Adrenal gland (tissue), 12 donors: ENCODE results near the gene RAP1GAP2. TPM values are rescaled to one million over a fixed set of nuclear protein-coding genes. Genes with fewer than 3 reads are reported as not detected.
"Not testable (repeated sequence)": the region's sequence is repeated elsewhere in the genome, so short reads cannot be mapped to it uniquely, and the experiment has no call there.

ENCODE experiments used
- DNase-seq, 7 donors: peaks; one replicate each; pipeline ENCODE4 v3.0.0-alpha.2; 2019 to 2020
- H3K27ac ChIP-seq, 5 donors: fragments of 200-600 bp; sonication (generic) in 4 of 5; 1 replicate in 3 of 5; 2 replicates in 2 of 5; pipeline versions ENCODE4 v1.5.1 to v1.8.0; 2016 to 2020; ENCODE audit warnings: mild to moderate bottlenecking in 1 of 5
- H3K27me3 ChIP-seq: fragments of 200-600 bp; 2 replicates; pipeline ENCODE4 v1.8.0; 2021
- H3K36me3 ChIP-seq, 2 donors: fragments of 200-600 bp; replicated peaks in 1 of 2; 1 replicate in 1 of 2; 2 replicates in 1 of 2; pipeline versions ENCODE4 v1.5.1 to v1.8.0; 2018 to 2022
- H3K4me1 ChIP-seq, 2 donors: fragments of 200-600 bp; replicated peaks in 1 of 2; 1 replicate in 1 of 2; 2 replicates in 1 of 2; pipeline versions ENCODE4 v1.5.1 to v1.8.0; 2018 to 2021
- H3K4me3 ChIP-seq, 4 donors: fragments of 200-600 bp; sonication (generic) in 3 of 4; one replicate each; pipeline ENCODE4 v1.5.1; 2016 to 2018
- H3K9me3 ChIP-seq, 3 donors: fragments of 200-600 bp; sonication (generic) in 1 of 3; replicated peaks in 1 of 3; 1 replicate in 2 of 3; 2 replicates in 1 of 3; pipeline versions ENCODE4 v1.5.1 to v1.8.0; 2016 to 2021
- CTCF ChIP-seq, 6 experiments: fragments of 450-650 bp in 4 of 6; fragments of 200-600 bp in 2 of 6; sonication (generic) in 1 of 6; IDR thresholded peaks; 1 replicate in 5 of 6; 2 replicates in 1 of 6; pipeline versions ENCODE4 v1.5.1 to v1.8.0; 2016 to 2021; ENCODE audit warnings: antibody characterized with exemption in 6 of 6, mild to moderate bottlenecking in 2 of 6, moderate library complexity in 1 of 6
- POLR2A ChIP-seq, 2 donors: fragments of 450-650 bp; IDR thresholded peaks; one replicate each; pipeline ENCODE4 v1.6.1; 2017; ENCODE audit warnings: antibody characterized with exemption in 2 of 2, mild to moderate bottlenecking in 2 of 2, moderate library complexity in 1 of 2
- WGBS, 4 donors: extraction: QIAGEN DNeasy Blood & Tissue Kit in 2 of 4; methylation state at CpG; one replicate each; pipeline versions ENCODE4 v1.1.5 to v1.1.7; 2013 to 2017; 5-methylcytosine and 5-hydroxymethylcytosine counted together
- intact Hi-C, 2 donors: fragments of 100-400 bp; cut with DNase I; formaldehyde crosslinking; loops; one replicate each; pipeline versions ENCODE4 v1.14.1 to v1.15.0; 2022 to 2023
- polyA plus RNA-seq, 3 donors: library from polyadenylated mRNA; stranded (reverse); fragments of 200-250 nt in 2 of 3; fragments of 350-450 nt in 1 of 3; fragmentation: Illumina TruSeq in 1 of 3; extraction: RNeasy Lipid Tissue Mini Kit (QIAGEN cat#74804) in 1 of 3; gene quantifications; one replicate each; pipeline ENCODE4 v1.2.3, GENCODE V29; 2013 to 2014
- total RNA-seq, 9 donors: library from RNA; depleted of rRNA in 4 of 9; stranded (reverse); fragments of >200 nt in 4 of 9; fragments of 120-200 nt in 1 of 9; fragmentation: NEBNext Ultra II Directional in 1 of 9; extraction: Animal tissue kit (Norgen Biotek cat#: 25700) in 1 of 9; gene quantifications; one replicate each; pipeline versions ENCODE4 v1.1.0 to v1.2.4, GENCODE V29; 2013 to 2023
- donor health status: healthy with polysubstance abuse.
- donor health status: Bipolar disorder and iron deficiency.
- donor health status: DM: yes; HTN: yes; CAD: no.
- donor health status: DM: no; HTN: no; CAD: no.
- donor health status: DM: no; HTN: no; CAD: no.
- donor health status: DM: yes; HTN: yes; CAD: no.

The RAP1GAP2 gene
- total and polyA plus RNA-seq, 12 donors, result 4.2 to 20.4 (median 6.9) TPM

GRCh38 chr17:2814481-2815341 is 18.5 kb downstream of the RAP1GAP2 start:
- Histone ChIP-seq H3K4me1 (peaks cover 0 to 13% of the 10 kb centered on the region in 2 donors), H3K36me3 (no peaks in the 10 kb centered on the region), H3K27me3 (no peaks in the 10 kb centered on the region), H3K9me3 (no peaks in the 10 kb centered on the region), H3K4me3 (no peak overlapping the region), H3K27ac (no peak overlapping the region)
- intact Hi-C loops, result no loop called here
- 65 to 80% (median 68%) methylated on average over 3 to 27 of the region's 27 CpGs for WGBS, 4 donors
- peak in 1 of 7 donors; percentile 37 for DNase-seq
- TF ChIP-seq POLR2A (IDR thresholded peaks at IDR 0.05), result no peak
- TF ChIP-seq CTCF (IDR thresholded peaks at IDR 0.05), result no peak

- 74 to 80% (median 77%) methylated on average over 14 to 17 of the region's 17 CpGs for WGBS, 4 donors
- H3K4me3 ChIP-seq, result no peak overlapping the region
- no peaks in the 10 kb centered on the region for H3K9me3 ChIP-seq
- no peaks in the 10 kb centered on the region for H3K36me3 ChIP-seq
- H3K4me1 ChIP-seq, result peaks cover 0 to 13% of the 10 kb centered on the region in 2 donors
- no peaks in the 10 kb centered on the region for H3K27me3 ChIP-seq
- TF ChIP-seq CTCF (IDR thresholded peaks at IDR 0.05) (no peak), POLR2A (IDR thresholded peaks at IDR 0.05) (no peak)
- peak in 1 of 7 donors; percentile 74 for DNase-seq
- H3K27ac ChIP-seq, result no peak overlapping the region
- intact Hi-C loops, result no loop called here
Observed at GRCh38 chr17:2815781-2816185, 19.5 kb downstream of the RAP1GAP2 start.

GRCh38 chr17:2816688-2817087 is 20.4 kb downstream of the RAP1GAP2 start:
- Histone ChIP-seq H3K27me3 (no peaks in the 10 kb centered on the region), H3K27ac (no peak overlapping the region), H3K36me3 (no peaks in the 10 kb centered on the region), H3K4me3 (no peak overlapping the region), H3K9me3 (no peaks in the 10 kb centered on the region), H3K4me1 (peaks cover 0 to 11% of the 10 kb centered on the region in 2 donors)
- DNase-seq, result no peak
- WGBS, 4 donors, result 83 to 85% methylated on average over 3 to 4 of the region's 4 CpGs; no CpG with 5 or more reads in 2 of the 4 donors
- TF ChIP-seq POLR2A (IDR thresholded peaks at IDR 0.05) (no peak), CTCF (IDR thresholded peaks at IDR 0.05) (no peak)
- intact Hi-C loops, result no loop called here

- H3K4me3 ChIP-seq, H3K36me3 ChIP-seq, H3K27me3 ChIP-seq, H3K9me3 ChIP-seq, DNase-seq, H3K4me1 ChIP-seq, intact Hi-C loops, H3K27ac ChIP-seq: not testable (repeated sequence)
- WGBS, 4 donors, result 83 to 98% (median 90%) methylated on average over 4 to 5 of the region's 5 CpGs
Observed at GRCh38 chr17:2819294-2819693, 23.1 kb downstream of the RAP1GAP2 start.
